ENCODE data around the gene RCOR1. TPM values are rescaled to one million over a fixed set of nuclear protein-coding genes. Genes with fewer than 3 reads are reported as not detected.

RCOR1 gene
- polyA plus RNA-seq, 1 donor from 2014 or later, result 10.4 TPM

GRCh38 chr14:102592763-102593060 lies 263 bp downstream of the RCOR1 start:
- H3K79me2 ChIP-seq (replicated peaks; ENCODE audit: insufficient read depth, low read length), result peaks cover 24% of the 10 kb centered on the region
- peak overlapping the region; percentile 92 for H3K4me3 ChIP-seq (ENCODE audit: low read length)
- no peak overlapping the region for H3K4me2 ChIP-seq (ENCODE audit: low read length)
- peak overlapping the region; percentile 59 for H3K9ac ChIP-seq (ENCODE audit: low read length)
- TF ChIP-seq TAF1 (IDR thresholded peaks at IDR 0.05; ENCODE audit: low read depth) (no peak), EP300 (conservative IDR thresholded peaks at IDR 0.05; ENCODE audit: poor library complexity, severe bottlenecking) (no peak), CTCF (IDR thresholded peaks at IDR 0.05; ENCODE audit: poor library complexity, severe bottlenecking) (no peak), SMC3 (conservative IDR thresholded peaks at IDR 0.05; ENCODE audit: poor library complexity) (no peak), EZH2 (IDR thresholded peaks at IDR 0.05; ENCODE audit: borderline replicate concordance, insufficient read depth, low read length, poor library complexity, severe bottlenecking) (no peak), MXI1 (conservative IDR thresholded peaks at IDR 0.05; ENCODE audit: poor library complexity, severe bottlenecking) (no peak), RAD21 (conservative IDR thresholded peaks at IDR 0.05) (no peak), POLR2AphosphoS5 (IDR thresholded peaks at IDR 0.05) (no peak)
- TF ChIP-seq, protein P1, sequence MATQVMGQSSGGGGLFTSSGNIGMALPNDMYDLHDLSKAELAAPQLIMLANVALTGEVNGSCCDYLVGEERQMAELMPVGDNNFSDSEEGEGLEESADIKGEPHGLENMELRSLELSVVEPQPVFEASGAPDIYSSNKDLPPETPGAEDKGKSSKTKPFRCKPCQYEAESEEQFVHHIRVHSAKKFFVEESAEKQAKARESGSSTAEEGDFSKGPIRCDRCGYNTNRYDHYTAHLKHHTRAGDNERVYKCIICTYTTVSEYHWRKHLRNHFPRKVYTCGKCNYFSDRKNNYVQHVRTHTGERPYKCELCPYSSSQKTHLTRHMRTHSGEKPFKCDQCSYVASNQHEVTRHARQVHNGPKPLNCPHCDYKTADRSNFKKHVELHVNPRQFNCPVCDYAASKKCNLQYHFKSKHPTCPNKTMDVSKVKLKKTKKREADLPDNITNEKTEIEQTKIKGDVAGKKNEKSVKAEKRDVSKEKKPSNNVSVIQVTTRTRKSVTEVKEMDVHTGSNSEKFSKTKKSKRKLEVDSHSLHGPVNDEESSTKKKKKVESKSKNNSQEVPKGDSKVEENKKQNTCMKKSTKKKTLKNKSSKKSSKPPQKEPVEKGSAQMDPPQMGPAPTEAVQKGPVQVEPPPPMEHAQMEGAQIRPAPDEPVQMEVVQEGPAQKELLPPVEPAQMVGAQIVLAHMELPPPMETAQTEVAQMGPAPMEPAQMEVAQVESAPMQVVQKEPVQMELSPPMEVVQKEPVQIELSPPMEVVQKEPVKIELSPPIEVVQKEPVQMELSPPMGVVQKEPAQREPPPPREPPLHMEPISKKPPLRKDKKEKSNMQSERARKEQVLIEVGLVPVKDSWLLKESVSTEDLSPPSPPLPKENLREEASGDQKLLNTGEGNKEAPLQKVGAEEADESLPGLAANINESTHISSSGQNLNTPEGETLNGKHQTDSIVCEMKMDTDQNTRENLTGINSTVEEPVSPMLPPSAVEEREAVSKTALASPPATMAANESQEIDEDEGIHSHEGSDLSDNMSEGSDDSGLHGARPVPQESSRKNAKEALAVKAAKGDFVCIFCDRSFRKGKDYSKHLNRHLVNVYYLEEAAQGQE (IDR thresholded peaks at IDR 0.05; ENCODE audit: borderline replicate concordance), result no peak
- no peaks in the 10 kb centered on the region for H3K36me3 ChIP-seq (ENCODE audit: insufficient read depth, low read length)
- no peak overlapping the region for H2AFZ ChIP-seq (ENCODE audit: low read depth, low read length)
- H4K20me1 ChIP-seq (ENCODE audit: insufficient read depth), result no peaks in the 10 kb centered on the region
- H3K9me2 ChIP-seq (ENCODE audit: insufficient read depth, low read length), result no peaks in the 10 kb centered on the region
- H3K9me3 ChIP-seq (ENCODE audit: low read length), result no peaks in the 10 kb centered on the region
- no peaks in the 10 kb centered on the region for H3F3A ChIP-seq (ENCODE audit: insufficient read depth, low read length, poor library complexity, severe bottlenecking)
- peak overlapping the region; percentile 8 for H3K27ac ChIP-seq (ENCODE audit: low read length)
- H3K27me3 ChIP-seq (ENCODE audit: insufficient read depth, low read depth, low read length), result no peaks in the 10 kb centered on the region

DNA sequence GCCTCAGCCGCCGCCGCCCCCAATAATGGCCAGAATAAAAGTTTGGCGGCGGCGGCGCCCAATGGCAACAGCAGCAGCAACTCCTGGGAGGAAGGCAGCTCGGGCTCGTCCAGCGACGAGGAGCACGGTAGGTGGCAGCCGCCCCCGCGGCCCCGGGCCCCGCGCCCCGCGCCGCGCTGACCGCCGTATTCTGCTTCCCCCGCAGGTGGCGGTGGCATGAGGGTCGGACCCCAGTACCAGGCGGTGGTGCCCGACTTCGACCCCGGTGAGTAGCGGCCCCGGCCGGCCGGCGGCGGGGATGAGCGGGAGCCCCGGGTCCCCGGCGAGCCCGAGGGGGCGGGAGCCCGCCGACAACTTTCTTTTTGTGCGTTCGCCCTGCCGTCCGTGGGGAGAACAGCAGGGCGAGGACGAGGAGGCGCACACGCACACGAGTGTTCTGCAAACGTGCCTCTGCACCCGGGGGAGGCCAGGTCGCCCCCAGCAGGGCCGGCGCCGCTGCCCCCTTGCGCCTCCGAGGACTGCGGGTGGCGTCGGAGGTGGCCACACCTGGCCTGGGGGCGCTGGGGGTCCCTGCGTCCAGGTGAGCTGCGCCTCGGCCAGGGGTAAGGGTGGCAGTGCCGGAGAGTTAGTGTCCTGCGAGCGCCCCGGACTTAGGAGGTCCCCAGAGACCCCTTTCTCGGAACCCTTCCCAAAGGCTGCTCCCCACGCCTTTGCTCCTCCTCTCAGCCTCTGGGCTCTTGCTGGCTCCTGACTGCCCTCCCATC lies 794 bp downstream of the RCOR1 start:
- Histone ChIP-seq H3K9me2 (ENCODE audit: insufficient read depth, low read length) (no peaks in the 10 kb centered on the region), H3K4me2 (ENCODE audit: low read length) (peak overlapping the region; percentile 74), H3K9me3 (ENCODE audit: low read length) (no peaks in the 10 kb centered on the region), H4K20me1 (ENCODE audit: insufficient read depth) (no peaks in the 10 kb centered on the region), H3K79me2 (replicated peaks; ENCODE audit: insufficient read depth, low read length) (peaks cover 24% of the 10 kb centered on the region), H3K4me3 (ENCODE audit: low read length) (peak overlapping the region; percentile 92), H3K27ac (ENCODE audit: low read length) (no peak overlapping the region), H3K36me3 (ENCODE audit: insufficient read depth, low read length) (no peaks in the 10 kb centered on the region), H3K9ac (ENCODE audit: low read length) (peak overlapping the region; percentile 59), H3F3A (ENCODE audit: insufficient read depth, low read length, poor library complexity, severe bottlenecking) (no peaks in the 10 kb centered on the region), H3K27me3 (ENCODE audit: insufficient read depth, low read depth, low read length) (no peaks in the 10 kb centered on the region), H2AFZ (ENCODE audit: low read depth, low read length) (no peak overlapping the region)
- peak; percentile 7 for TF ChIP-seq CTCF (IDR thresholded peaks at IDR 0.05; ENCODE audit: poor library complexity, severe bottlenecking)
- TF ChIP-seq EP300 (conservative IDR thresholded peaks at IDR 0.05; ENCODE audit: poor library complexity, severe bottlenecking), result no peak
- TF ChIP-seq MXI1 (conservative IDR thresholded peaks at IDR 0.05; ENCODE audit: poor library complexity, severe bottlenecking), result peak; percentile 43

Data from neural cell (in vitro differentiated cells).